MG63 (cell line): Measurements from ENCODE around the gene APOBEC3H. TPM values are rescaled to one million over a fixed set of nuclear protein-coding genes. Genes with fewer than 3 reads are reported as not detected.

Experiments
- DNase-seq: peaks from one replicate; pipeline ENCODE4 v3.0.0-alpha.2; 2020
- H3K27me3 ChIP-seq: fragments of 250-450 bp; sonication (Bioruptor Pico); 2 replicates; pipeline ENCODE4 v1.5.1; 2020; ENCODE audit warnings: mild to moderate bottlenecking, moderate library complexity
- H3K36me3 ChIP-seq: fragments of 250-450 bp; sonication (Bioruptor Pico); 2 replicates; pipeline ENCODE4 v1.5.1; 2020; ENCODE audit warnings: mild to moderate bottlenecking, moderate library complexity
- H3K4me3 ChIP-seq: fragments of 250-450 bp; sonication (Bioruptor Pico); 2 replicates; pipeline ENCODE4 v1.5.1; 2020; ENCODE audit warnings: mild to moderate bottlenecking, moderate library complexity
- H3K9me3 ChIP-seq: fragments of 250-450 bp; sonication (Bioruptor Pico); 2 replicates; pipeline ENCODE4 v1.5.1; 2020; ENCODE audit warnings: mild to moderate bottlenecking, moderate library complexity
- total RNA-seq: library from RNA; depleted of rRNA; stranded (reverse); fragments of >200 nt; shearing (Covaris generic); gene quantifications from 2 replicates; pipeline ENCODE4 v1.2.3, GENCODE V29; 2014; ENCODE audit warnings: low replicate concordance

APOBEC3H gene
- total RNA-seq, 1 experiment from 2014 or later: not detected

DNA sequence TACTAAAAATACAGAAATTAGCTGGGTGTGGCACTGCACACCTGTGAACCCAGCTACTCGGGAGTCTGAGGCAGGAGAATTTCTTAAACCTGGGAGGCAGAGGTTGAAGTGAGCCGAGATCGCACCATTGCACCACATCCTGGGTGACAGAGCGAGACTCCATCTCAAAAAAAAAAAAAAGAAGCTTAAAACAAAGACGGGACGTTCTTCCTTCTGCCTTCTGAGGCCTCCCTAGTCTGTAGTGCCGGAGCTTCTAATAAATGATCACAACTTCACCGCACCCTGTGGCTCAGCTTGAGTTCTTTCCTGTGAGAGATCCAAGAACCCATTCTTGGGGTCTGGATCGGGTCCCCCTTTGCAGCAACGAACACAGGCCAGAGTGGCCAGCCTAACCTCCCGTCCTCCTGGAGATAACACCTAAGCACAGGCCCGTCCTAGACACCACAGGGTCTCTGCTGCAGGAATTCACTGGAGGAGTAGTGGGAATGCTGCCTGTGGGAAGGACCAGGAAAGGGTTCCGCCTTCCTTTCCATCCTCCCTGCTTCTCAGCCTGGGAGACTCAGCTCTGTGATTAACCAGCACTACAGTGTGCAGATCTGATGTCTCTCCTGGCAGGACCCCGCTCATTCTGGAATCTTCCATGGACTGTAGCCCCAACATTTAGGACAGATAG lies 2.2 kb upstream of the APOBEC3H start:
- H3K36me3 ChIP-seq: no peaks in the 10 kb centered on the region
- H3K27me3 ChIP-seq: no peaks in the 10 kb centered on the region
- H3K4me3 ChIP-seq: no peak overlapping the region
- no peak for DNase-seq
- H3K9me3 ChIP-seq: no peaks in the 10 kb centered on the region

- no peak for DNase-seq
- Histone ChIP-seq H3K9me3 (no peaks in the 10 kb centered on the region), H3K27me3 (no peaks in the 10 kb centered on the region), H3K4me3 (no peak overlapping the region), H3K36me3 (no peaks in the 10 kb centered on the region)
Observed at GRCh38 chr22:39095971-39096370, 1.1 kb upstream of the APOBEC3H start.

GRCh38 chr22:39098026-39098425 lies 982 bp downstream of the APOBEC3H start:
- Histone ChIP-seq H3K4me3 (no peak overlapping the region), H3K36me3 (no peaks in the 10 kb centered on the region), H3K27me3 (no peaks in the 10 kb centered on the region), H3K9me3 (no peaks in the 10 kb centered on the region)
- DNase-seq: no peak

DNA sequence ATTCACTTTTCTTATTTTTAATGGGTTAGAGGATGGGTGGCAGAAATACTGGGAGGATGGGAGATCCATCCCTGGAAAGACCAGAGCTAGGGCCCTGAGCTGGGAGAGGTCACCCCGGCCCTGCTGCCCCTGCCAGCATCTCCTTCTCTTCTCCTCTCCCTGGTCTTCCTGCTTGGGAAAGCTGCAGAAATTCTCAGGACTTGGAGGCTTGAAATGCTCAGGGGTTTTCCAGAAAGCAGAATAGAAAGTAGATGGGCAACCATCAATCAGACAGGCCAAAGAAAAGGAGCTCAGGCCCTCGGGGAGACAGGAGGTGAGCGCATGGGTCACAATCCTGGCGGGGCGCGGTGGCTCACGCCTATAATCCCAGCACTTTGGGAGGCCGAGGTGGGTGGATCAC lies 1.5 kb downstream of the APOBEC3H start:
- Histone ChIP-seq H3K36me3 (no peaks in the 10 kb centered on the region), H3K9me3 (no peaks in the 10 kb centered on the region), H3K27me3 (no peaks in the 10 kb centered on the region), H3K4me3 (no peak overlapping the region)
- no peak for DNase-seq

DNA sequence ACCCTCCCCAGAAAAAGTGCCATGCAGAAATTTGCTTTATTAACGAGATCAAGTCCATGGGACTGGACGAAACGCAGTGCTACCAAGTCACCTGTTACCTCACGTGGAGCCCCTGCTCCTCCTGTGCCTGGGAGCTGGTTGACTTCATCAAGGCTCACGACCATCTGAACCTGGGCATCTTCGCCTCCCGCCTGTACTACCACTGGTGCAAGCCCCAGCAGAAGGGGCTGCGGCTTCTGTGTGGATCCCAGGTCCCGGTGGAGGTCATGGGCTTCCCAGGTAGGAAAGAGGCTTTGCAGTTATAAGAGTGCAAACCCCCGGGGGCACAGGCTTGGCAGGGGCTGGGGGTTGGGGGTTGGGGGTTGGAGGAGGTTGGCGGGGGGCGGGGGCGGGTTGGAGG lies 4.2 kb downstream of the APOBEC3H start:
- Histone ChIP-seq H3K27me3 (no peaks in the 10 kb centered on the region), H3K4me3 (no peak overlapping the region), H3K36me3 (no peaks in the 10 kb centered on the region), H3K9me3 (no peaks in the 10 kb centered on the region)
- DNase-seq: no peak

- H3K36me3 ChIP-seq: no peaks in the 10 kb centered on the region
- DNase-seq: no peak
Observed at GRCh38 chr22:39103431-39103830, 6.4 kb downstream of the APOBEC3H start.

DNA sequence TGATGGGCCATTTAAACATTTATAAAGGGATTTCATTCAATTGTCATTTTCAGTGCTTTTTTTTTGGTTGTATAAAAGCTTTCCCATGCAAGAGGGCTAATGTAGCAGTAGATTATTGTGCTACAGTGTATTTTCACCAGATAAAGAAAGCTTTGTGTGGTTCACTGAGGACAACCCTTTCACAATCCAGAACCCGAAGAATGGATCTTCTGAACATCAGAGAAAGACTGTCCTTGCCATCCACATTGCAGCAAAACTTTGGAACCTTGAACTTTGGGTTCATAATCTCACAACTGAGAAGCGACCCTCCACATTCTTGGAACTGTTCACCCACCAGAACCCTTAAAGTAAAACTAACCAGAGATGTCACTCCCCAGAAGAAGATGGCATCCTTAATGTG lies 9.3 kb downstream of the APOBEC3H start:
- no peak overlapping the region for H3K4me3 ChIP-seq
- no peaks in the 10 kb centered on the region for H3K27me3 ChIP-seq
- no peak for DNase-seq
- no peaks in the 10 kb centered on the region for H3K36me3 ChIP-seq
- no peaks in the 10 kb centered on the region for H3K9me3 ChIP-seq

More at GRCh38 chr22:39103431-39103830, 6.4 kb downstream of the APOBEC3H start:
- Histone ChIP-seq H3K4me3 (no peak overlapping the region), H3K27me3 (no peaks in the 10 kb centered on the region), H3K9me3 (no peaks in the 10 kb centered on the region)

DNA sequence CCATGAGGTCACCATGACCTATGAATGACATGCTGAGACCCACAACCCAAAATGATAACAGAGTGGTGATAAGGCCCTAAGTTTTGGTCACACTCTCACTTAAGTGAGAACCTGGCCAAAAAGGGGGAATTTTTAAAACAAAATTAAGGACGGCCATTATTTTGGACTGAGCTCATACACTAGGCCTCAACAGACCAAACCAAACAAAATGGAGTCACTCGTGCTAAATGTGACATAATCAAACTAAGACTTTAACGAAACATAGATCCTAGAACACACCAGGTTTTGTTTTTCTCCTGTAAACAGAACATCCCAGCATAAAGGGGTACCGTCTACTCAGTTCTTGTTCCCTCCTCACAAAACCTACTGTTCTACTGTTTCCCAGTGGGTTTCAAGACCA lies 11.4 kb downstream of the APOBEC3H start:
- 0 out of 2 replicates have a peak, but pooled peaks cover 3% of the 10 kb centered on the region for H3K27me3 ChIP-seq
- no peaks in the 10 kb centered on the region for H3K36me3 ChIP-seq
- H3K4me3 ChIP-seq: no peak overlapping the region
- no peaks in the 10 kb centered on the region for H3K9me3 ChIP-seq
- DNase-seq: no peak

DNA sequence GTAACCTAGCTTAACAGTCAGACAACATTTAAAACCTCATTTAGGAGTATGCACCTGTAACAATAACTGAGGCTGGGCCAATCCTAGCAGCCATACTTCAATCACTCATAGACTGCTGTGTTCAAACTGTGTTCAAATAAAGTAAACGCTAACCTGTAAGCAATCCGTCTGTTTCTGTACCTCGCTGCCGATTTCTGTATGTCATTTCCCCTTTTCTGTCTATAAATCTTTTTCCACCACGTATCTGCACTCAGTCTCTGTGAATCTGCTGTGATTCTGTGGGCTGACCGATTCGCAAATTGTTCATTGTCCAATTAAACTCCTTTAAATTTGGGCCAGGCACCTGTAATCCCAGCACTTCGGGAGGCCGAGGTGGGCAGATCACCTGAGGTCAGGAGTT lies 12.3 kb downstream of the APOBEC3H start:
- H3K9me3 ChIP-seq: no peaks in the 10 kb centered on the region
- no peak overlapping the region for H3K4me3 ChIP-seq
- peaks cover 3% of the 10 kb centered on the region; the same call in 1 of the 2 replicates for H3K27me3 ChIP-seq
- no peaks in the 10 kb centered on the region for H3K36me3 ChIP-seq
- DNase-seq: no peak

GRCh38 chr22:39110631-39111561 lies 13.9 kb downstream of the APOBEC3H start:
- Histone ChIP-seq H3K9me3 (no peaks in the 10 kb centered on the region), H3K27me3 (peaks cover 3% of the 10 kb centered on the region), H3K36me3 (no peaks in the 10 kb centered on the region), H3K4me3 (no peak overlapping the region)
- no peak for DNase-seq

GRCh38 chr22:39114112-39114511 lies 17.1 kb downstream of the APOBEC3H start:
- DNase-seq: no peak
- Histone ChIP-seq H3K36me3 (no peaks in the 10 kb centered on the region), H3K9me3 (no peaks in the 10 kb centered on the region), H3K4me3 (no peak overlapping the region), H3K27me3 (peaks cover 3% of the 10 kb centered on the region)

DNA sequence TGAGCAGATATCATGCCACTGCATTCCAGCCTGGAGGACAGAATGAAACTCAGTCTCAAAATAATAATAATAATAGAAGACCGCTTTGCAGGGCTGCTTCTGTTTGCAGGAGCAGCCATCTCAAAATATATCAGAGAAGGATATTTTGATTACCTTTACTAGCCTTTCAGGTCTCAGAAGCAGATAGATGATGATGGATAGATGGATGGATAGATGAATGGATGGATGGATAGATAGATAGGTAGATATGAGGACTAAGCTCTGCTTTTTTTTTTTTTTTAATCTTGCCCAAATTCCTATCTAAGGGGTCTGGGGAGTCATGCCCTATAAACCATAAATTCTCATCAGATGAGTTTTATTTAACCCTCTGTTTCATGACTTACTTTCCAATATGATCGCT lies 18.5 kb downstream of the APOBEC3H start:
- H3K36me3 ChIP-seq: no peaks in the 10 kb centered on the region
- H3K9me3 ChIP-seq: no peaks in the 10 kb centered on the region
- H3K4me3 ChIP-seq: no peak overlapping the region
- no peak for DNase-seq
- H3K27me3 ChIP-seq: peaks cover 3% of the 10 kb centered on the region

DNA sequence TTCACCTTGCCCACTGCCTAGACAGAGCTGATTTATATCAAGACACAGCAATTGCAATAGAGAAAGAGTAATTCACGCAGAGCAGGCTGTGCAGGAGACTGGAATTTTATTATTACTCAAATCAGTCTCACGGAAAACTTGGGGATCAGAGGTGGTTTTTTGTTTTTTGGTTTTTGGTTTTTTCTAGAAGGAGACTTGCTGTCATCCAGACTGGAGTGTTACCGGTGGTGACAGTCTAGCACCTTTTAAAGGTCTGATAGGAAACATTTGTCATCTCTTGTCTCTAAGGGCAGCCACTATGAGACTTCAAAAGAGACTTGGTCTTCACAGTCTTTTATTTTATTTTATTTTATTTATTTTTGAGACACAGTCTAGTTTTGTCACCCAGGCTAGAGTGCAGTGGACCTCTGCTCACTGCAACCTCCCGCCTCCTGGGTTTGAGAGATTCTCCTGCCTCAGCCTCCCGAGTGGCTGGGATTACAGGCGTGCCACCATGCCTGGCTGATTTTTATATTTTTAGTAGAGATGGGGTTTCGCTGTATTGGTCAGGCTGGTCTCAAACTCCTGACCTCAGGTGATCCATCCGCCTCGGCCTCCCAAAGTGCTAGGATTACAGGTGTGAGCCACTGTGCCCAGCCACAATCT lies 19.1 kb downstream of the APOBEC3H start:
- Histone ChIP-seq H3K9me3 (no peaks in the 10 kb centered on the region), H3K36me3 (no peaks in the 10 kb centered on the region), H3K4me3 (no peak overlapping the region), H3K27me3 (peaks cover 3% of the 10 kb centered on the region)
- no peak for DNase-seq

DNA sequence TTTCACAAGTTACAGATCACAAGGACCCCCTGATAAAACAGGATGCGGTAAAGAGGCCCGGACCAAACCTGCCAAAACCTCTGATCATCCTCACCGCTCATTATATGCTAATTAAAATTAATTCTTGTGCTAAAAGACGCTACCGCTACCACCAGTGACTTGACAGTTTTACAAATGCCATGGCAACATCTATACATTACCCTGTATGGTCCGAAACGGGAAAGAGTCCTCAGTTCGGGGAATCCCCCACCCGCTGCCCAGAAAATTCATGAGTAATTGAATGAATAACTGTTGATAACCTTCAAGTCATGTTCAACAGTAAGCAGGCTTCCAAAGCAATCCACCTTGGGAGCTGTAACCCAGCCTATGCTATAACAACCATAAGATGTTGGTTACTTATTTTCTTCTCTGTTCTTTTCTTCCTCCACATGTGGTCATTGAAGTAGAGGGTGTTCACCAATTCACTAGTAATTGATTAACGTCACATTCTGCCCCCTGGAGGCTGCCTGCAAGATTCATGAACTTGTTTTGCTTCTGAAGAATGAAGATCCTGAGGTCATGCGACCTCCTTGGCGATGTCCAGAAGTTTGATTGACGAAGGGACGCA lies 20.6 kb downstream of the APOBEC3H start:
- H3K36me3 ChIP-seq: no peaks in the 10 kb centered on the region
- DNase-seq: peak; percentile 29

GRCh38 chr22:39120983-39121382 lies 23.9 kb downstream of the APOBEC3H start:
- H3K9me3 ChIP-seq: no peaks in the 10 kb centered on the region
- H3K27me3 ChIP-seq: no peaks in the 10 kb centered on the region
- no peak for DNase-seq
- no peaks in the 10 kb centered on the region for H3K36me3 ChIP-seq
- H3K4me3 ChIP-seq: no peak overlapping the region

More for the DNA sequence above, 20.6 kb downstream of the APOBEC3H start:
- Histone ChIP-seq H3K4me3 (no peak overlapping the region), H3K27me3 (peaks cover 3% of the 10 kb centered on the region), H3K9me3 (no peaks in the 10 kb centered on the region)

DNA sequence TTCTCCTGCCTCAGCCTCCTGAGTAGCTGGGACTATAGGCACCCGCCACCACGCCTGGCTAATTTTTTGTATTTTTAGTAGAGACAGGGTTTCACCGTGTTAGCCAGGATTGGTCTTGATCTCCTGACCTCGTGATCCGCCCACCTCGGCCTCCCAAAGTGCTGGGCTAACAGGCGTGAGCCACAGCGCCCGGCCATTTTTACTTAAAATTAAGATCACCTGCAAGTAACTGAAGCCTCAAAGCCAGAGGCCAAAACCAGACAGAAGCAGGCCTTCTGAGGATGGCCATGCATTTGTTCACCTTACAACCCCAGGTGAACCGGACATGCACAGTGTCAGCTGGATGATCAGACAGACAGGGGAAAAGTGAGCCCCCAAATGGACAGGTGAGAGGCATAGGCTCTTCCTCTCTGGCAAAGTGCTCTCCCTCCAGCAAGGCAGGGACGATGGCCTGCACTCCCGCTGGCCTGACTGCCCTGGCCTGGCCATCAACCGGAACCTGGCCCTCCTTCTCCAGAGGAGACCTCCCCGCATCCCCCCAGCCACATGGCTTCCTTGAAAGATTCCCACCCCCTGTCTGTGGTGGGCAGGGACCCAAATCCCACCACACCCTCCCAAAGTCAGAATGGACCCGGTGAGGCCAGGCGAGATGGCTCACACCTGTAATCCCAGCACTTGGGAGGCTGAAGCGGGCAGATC lies 25.9 kb downstream of the APOBEC3H start:
- H3K36me3 ChIP-seq: no peaks in the 10 kb centered on the region
- no peak for DNase-seq
- H3K4me3 ChIP-seq: no peak overlapping the region
- no peaks in the 10 kb centered on the region for H3K9me3 ChIP-seq
- no peaks in the 10 kb centered on the region for H3K27me3 ChIP-seq
